Liver (tissue), 9 donors: ENCODE data around the gene STXBP1. TPM values are rescaled to one million over a fixed set of nuclear protein-coding genes. Genes with fewer than 3 reads are reported as not detected.

Source experiments
- DNase-seq: peaks from one replicate; pipeline ENCODE4 v3.0.0-alpha.2; 2017; ENCODE audit warnings: low spot score
- H3K27ac ChIP-seq, 2 donors: one replicate each; pipeline ENCODE4 v1.7.0; 2013; ENCODE audit warnings: inconsistent platforms in 2 of 2, low read length in 2 of 2, control low read depth in 1 of 2, low read depth in 1 of 2, mild to moderate bottlenecking in 1 of 2
- H3K27me3 ChIP-seq, 4 donors: one replicate each; pipeline versions ENCODE4 v1.6.1 to v1.7.0; 2013; ENCODE audit warnings: low read length in 3 of 4, inconsistent platforms in 1 of 4, mild to moderate bottlenecking in 1 of 4, moderate library complexity in 1 of 4; ENCODE audit not compliant: control insufficient read depth in 4 of 4, insufficient read depth in 4 of 4
- H3K36me3 ChIP-seq, 4 donors: one replicate each; pipeline versions ENCODE4 v1.6.1 to v1.7.0; 2013; ENCODE audit warnings: low read length in 3 of 4, mild to moderate bottlenecking in 3 of 4, low read depth in 1 of 4, moderate library complexity in 1 of 4; ENCODE audit not compliant: control insufficient read depth in 4 of 4, insufficient read depth in 3 of 4
- H3K4me1 ChIP-seq, 4 donors: one replicate each; pipeline versions ENCODE4 v1.6.1 to v1.7.0; 2013; ENCODE audit warnings: low read length in 3 of 4, mild to moderate bottlenecking in 3 of 4, moderate library complexity in 1 of 4; ENCODE audit not compliant: control insufficient read depth in 4 of 4, insufficient read depth in 4 of 4
- H3K4me3 ChIP-seq, 3 donors: one replicate each; pipeline versions ENCODE4 v1.6.1 to v1.7.0; 2013; ENCODE audit warnings: low read length in 3 of 3, control low read depth in 1 of 3, low read depth in 1 of 3, mild to moderate bottlenecking in 1 of 3
- H3K9ac ChIP-seq, 2 donors: one replicate each; pipeline ENCODE4 v1.7.0; 2013; ENCODE audit warnings: low read length in 2 of 2, mild to moderate bottlenecking in 2 of 2, moderate library complexity in 2 of 2, control low read depth in 1 of 2, low read depth in 1 of 2
- H3K9me3 ChIP-seq, 4 donors: one replicate each; pipeline versions ENCODE4 v1.6.1 to v1.7.0; 2013; ENCODE audit warnings: low read length in 3 of 4; ENCODE audit not compliant: control insufficient read depth in 4 of 4
- EGR1 ChIP-seq, 2 donors: IDR thresholded peaks; 2 replicates each; pipeline ENCODE4 v1.6.1; 2016 to 2018; ENCODE audit warnings: antibody characterized with exemption in 2 of 2, low read depth in 2 of 2
- FOXA1 ChIP-seq: IDR thresholded peaks from 2 replicates; pipeline ENCODE4 v1.6.1; 2016; ENCODE audit warnings: antibody characterized with exemption
- FOXA2 ChIP-seq: IDR thresholded peaks from 2 replicates; pipeline ENCODE4 v1.6.1; 2016; ENCODE audit warnings: antibody characterized with exemption
- GABPA ChIP-seq, 2 donors: IDR thresholded peaks in 1 of 2; conservative IDR thresholded peaks in 1 of 2; 2 replicates each; pipeline ENCODE4 v1.6.1; 2016; ENCODE audit warnings: antibody characterized with exemption in 2 of 2, mild to moderate bottlenecking in 1 of 2, moderate library complexity in 1 of 2
- HNF4A ChIP-seq, 2 donors: conservative IDR thresholded peaks; 2 replicates each; pipeline ENCODE4 v1.6.1; 2016; ENCODE audit warnings: antibody characterized with exemption in 2 of 2, mild to moderate bottlenecking in 2 of 2
- HNF4G ChIP-seq: IDR thresholded peaks from 2 replicates; pipeline ENCODE4 v1.6.1; 2016; ENCODE audit warnings: antibody characterized with exemption
- JUND ChIP-seq, 2 donors: IDR thresholded peaks; 2 replicates each; pipeline ENCODE4 v1.6.1; 2016; ENCODE audit warnings: antibody characterized with exemption in 2 of 2
- NR2F2 ChIP-seq: IDR thresholded peaks from 2 replicates; pipeline ENCODE4 v1.6.1; 2016; ENCODE audit warnings: antibody characterized with exemption
- RAD21 ChIP-seq, 2 donors: IDR thresholded peaks; 2 replicates each; pipeline ENCODE4 v1.6.1; 2016; ENCODE audit warnings: antibody characterized with exemption in 2 of 2, mild to moderate bottlenecking in 2 of 2
- RXRA ChIP-seq, 2 donors: IDR thresholded peaks; 2 replicates each; pipeline ENCODE4 v1.6.1; 2017 to 2018; ENCODE audit warnings: antibody characterized with exemption in 2 of 2, mild to moderate bottlenecking in 1 of 2
- SP1 ChIP-seq: IDR thresholded peaks from 2 replicates; pipeline ENCODE4 v1.6.1; 2018; ENCODE audit warnings: antibody characterized with exemption, mild to moderate bottlenecking
- TAF1 ChIP-seq: conservative IDR thresholded peaks from 2 replicates; pipeline ENCODE4 v1.6.1; 2016; ENCODE audit warnings: antibody characterized with exemption, mild to moderate bottlenecking
- WGBS: extraction: QIAGEN DNeasy Blood & Tissue Kit; methylation state at CpG from one replicate; pipeline ENCODE4 v1.1.7; 2013; 5-methylcytosine and 5-hydroxymethylcytosine counted together
- polyA plus RNA-seq, 2 donors: library from polyadenylated mRNA; stranded (reverse) in 1 of 2; unstranded in 1 of 2; fragments of 200-250 nt in 1 of 2; fragments of >200 nt in 1 of 2; fragmentation: Nextera tagmentation in 1 of 2; extraction: Ambion mirVana in 1 of 2; gene quantifications; one replicate each; pipeline versions ENCODE4 v1.2.1 to v1.2.3, GENCODE V29; 2013 to 2015
- total RNA-seq, 2 donors: library from RNA; depleted of rRNA; stranded (reverse); fragments of >200 nt; gene quantifications; one replicate each; pipeline ENCODE4 v1.2.3, GENCODE V29; 2014
- TF ChIP-seq, protein P1 (sequence below): fragments of 150-350 bp; IDR thresholded peaks from 2 replicates; pipeline ENCODE4 v1.5.1; 2017; ENCODE audit warnings: improper control_type of control experiment, low read depth, low read length; ENCODE audit not compliant: missing input control
- TF ChIP-seq, protein P2 (sequence below): IDR thresholded peaks from 2 replicates; pipeline ENCODE4 v1.6.1; 2016; ENCODE audit warnings: antibody characterized with exemption, mild to moderate bottlenecking
- TF ChIP-seq, protein P3 (sequence below): IDR thresholded peaks from 2 replicates; pipeline ENCODE4 v1.6.1; 2016; ENCODE audit warnings: antibody characterized with exemption
- TF ChIP-seq, protein P4 (sequence below): IDR thresholded peaks from 2 replicates; pipeline ENCODE4 v1.6.1; 2016; ENCODE audit warnings: antibody characterized with exemption
- TF ChIP-seq, protein P5 (sequence below): IDR thresholded peaks from 2 replicates; pipeline ENCODE4 v1.6.1; 2016; ENCODE audit warnings: antibody characterized with exemption
- donor health status: healthy.
- donor health status: healthy.
- donor health status: healthy.
- donor health status: healthy.
- donor health status: healthy.

STXBP1 gene
- total and polyA plus RNA-seq, 4 donors: 1.7 to 4.6 (median 2.3) TPM

DNA sequence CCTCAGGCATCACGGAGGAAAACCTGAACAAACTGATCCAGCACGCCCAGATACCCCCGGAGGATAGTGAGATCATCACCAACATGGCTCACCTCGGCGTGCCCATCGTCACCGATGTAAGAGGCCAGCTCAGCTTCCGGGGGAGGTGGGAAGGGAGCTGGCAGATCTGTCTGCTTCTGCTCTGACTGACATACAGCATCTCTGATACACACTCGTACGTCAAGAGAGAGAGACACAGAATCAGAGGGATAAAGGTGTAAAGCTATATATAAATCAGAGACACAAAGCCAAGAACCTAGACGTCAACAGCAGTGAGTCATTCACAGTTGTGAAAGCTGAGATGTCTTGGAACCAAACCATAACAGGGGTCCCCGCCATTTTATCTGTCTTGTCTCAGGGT is 64.6 kb downstream of the STXBP1 start:
- H3K36me3 ChIP-seq: peaks cover 0 to 4% (median 0%) of the 10 kb centered on the region in 4 donors
- no peaks in the 10 kb centered on the region for H3K9me3 ChIP-seq
- WGBS: 96% methylated on average over 12 of the region's 12 CpGs
- no peak overlapping the region for H3K27ac ChIP-seq
- no peak overlapping the region for H3K4me3 ChIP-seq
- H3K27me3 ChIP-seq: no peaks in the 10 kb centered on the region
- DNase-seq: no peak
- no peaks in the 10 kb centered on the region for H3K4me1 ChIP-seq
- TF ChIP-seq, protein P1, sequence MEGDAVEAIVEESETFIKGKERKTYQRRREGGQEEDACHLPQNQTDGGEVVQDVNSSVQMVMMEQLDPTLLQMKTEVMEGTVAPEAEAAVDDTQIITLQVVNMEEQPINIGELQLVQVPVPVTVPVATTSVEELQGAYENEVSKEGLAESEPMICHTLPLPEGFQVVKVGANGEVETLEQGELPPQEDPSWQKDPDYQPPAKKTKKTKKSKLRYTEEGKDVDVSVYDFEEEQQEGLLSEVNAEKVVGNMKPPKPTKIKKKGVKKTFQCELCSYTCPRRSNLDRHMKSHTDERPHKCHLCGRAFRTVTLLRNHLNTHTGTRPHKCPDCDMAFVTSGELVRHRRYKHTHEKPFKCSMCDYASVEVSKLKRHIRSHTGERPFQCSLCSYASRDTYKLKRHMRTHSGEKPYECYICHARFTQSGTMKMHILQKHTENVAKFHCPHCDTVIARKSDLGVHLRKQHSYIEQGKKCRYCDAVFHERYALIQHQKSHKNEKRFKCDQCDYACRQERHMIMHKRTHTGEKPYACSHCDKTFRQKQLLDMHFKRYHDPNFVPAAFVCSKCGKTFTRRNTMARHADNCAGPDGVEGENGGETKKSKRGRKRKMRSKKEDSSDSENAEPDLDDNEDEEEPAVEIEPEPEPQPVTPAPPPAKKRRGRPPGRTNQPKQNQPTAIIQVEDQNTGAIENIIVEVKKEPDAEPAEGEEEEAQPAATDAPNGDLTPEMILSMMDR: no peak
- TF ChIP-seq GABPA (IDR thresholded peaks at IDR 0.05 in 1 of 2, conservative IDR thresholded peaks at IDR 0.05 in 1 of 2) (no peak), EGR1 (IDR thresholded peaks at IDR 0.05; ENCODE audit: low read depth in 2 of 2) (no peak), HNF4G (no peak), NR2F2 (no peak), SP1 (no peak), FOXA2 (no peak), RAD21 (IDR thresholded peaks at IDR 0.05) (no peak), TAF1 (no peak), HNF4A (conservative IDR thresholded peaks at IDR 0.05) (no peak), FOXA1 (no peak), RXRA (IDR thresholded peaks at IDR 0.05) (no peak), JUND (IDR thresholded peaks at IDR 0.05) (no peak)
- TF ChIP-seq, protein P2, sequence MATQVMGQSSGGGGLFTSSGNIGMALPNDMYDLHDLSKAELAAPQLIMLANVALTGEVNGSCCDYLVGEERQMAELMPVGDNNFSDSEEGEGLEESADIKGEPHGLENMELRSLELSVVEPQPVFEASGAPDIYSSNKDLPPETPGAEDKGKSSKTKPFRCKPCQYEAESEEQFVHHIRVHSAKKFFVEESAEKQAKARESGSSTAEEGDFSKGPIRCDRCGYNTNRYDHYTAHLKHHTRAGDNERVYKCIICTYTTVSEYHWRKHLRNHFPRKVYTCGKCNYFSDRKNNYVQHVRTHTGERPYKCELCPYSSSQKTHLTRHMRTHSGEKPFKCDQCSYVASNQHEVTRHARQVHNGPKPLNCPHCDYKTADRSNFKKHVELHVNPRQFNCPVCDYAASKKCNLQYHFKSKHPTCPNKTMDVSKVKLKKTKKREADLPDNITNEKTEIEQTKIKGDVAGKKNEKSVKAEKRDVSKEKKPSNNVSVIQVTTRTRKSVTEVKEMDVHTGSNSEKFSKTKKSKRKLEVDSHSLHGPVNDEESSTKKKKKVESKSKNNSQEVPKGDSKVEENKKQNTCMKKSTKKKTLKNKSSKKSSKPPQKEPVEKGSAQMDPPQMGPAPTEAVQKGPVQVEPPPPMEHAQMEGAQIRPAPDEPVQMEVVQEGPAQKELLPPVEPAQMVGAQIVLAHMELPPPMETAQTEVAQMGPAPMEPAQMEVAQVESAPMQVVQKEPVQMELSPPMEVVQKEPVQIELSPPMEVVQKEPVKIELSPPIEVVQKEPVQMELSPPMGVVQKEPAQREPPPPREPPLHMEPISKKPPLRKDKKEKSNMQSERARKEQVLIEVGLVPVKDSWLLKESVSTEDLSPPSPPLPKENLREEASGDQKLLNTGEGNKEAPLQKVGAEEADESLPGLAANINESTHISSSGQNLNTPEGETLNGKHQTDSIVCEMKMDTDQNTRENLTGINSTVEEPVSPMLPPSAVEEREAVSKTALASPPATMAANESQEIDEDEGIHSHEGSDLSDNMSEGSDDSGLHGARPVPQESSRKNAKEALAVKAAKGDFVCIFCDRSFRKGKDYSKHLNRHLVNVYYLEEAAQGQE: no peak
- TF ChIP-seq, protein P3, sequence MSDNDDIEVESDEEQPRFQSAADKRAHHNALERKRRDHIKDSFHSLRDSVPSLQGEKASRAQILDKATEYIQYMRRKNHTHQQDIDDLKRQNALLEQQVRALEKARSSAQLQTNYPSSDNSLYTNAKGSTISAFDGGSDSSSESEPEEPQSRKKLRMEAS: no peak
- TF ChIP-seq, protein P4, sequence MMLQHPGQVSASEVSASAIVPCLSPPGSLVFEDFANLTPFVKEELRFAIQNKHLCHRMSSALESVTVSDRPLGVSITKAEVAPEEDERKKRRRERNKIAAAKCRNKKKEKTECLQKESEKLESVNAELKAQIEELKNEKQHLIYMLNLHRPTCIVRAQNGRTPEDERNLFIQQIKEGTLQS: no peak
- TF ChIP-seq, protein P5, sequence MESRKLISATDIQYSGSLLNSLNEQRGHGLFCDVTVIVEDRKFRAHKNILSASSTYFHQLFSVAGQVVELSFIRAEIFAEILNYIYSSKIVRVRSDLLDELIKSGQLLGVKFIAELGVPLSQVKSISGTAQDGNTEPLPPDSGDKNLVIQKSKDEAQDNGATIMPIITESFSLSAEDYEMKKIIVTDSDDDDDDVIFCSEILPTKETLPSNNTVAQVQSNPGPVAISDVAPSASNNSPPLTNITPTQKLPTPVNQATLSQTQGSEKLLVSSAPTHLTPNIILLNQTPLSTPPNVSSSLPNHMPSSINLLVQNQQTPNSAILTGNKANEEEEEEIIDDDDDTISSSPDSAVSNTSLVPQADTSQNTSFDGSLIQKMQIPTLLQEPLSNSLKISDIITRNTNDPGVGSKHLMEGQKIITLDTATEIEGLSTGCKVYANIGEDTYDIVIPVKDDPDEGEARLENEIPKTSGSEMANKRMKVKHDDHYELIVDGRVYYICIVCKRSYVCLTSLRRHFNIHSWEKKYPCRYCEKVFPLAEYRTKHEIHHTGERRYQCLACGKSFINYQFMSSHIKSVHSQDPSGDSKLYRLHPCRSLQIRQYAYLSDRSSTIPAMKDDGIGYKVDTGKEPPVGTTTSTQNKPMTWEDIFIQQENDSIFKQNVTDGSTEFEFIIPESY: no peak
- H3K9ac ChIP-seq: no peak overlapping the region

DNA sequence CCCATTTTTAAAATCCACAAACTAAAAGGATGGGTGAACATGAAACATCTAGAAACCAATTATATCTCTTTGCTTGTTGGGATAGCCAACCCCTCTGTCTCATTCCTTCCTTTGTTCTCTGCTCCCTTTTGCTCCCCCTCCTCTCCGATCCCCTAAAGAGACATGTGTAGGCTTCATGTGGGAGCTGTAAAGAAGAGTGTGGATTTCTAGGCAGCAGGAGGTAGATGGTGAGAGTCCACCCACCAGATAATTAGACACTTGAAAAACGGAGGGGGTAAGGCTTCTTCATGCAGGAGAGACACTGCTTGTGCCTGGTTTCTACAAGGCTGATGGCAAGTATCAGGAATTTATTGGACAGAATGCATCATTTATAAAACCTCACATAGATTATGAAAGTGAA is 67.4 kb downstream of the STXBP1 start:
- TF ChIP-seq, protein P5: no peak
- H3K9ac ChIP-seq: no peak overlapping the region
- 79% methylated on average over 2 of the region's 2 CpGs for WGBS
- H3K4me3 ChIP-seq: no peak overlapping the region
- no peaks in the 10 kb centered on the region for H3K9me3 ChIP-seq
- no peaks in the 10 kb centered on the region for H3K27me3 ChIP-seq
- no peak for DNase-seq
- no peak overlapping the region for H3K27ac ChIP-seq
- peaks cover 0 to 5% (median 0%) of the 10 kb centered on the region in 4 donors for H3K36me3 ChIP-seq
- no peaks in the 10 kb centered on the region for H3K4me1 ChIP-seq
